Measurements from ENCODE around the gene ATP11A. TPM values are rescaled to one million over a fixed set of nuclear protein-coding genes. Genes with fewer than 3 reads are reported as not detected.
"Not testable (repeated sequence)": the region's sequence is repeated elsewhere in the genome, so short reads cannot be mapped to it uniquely, and the experiment has no call there.

Gene ATP11A
- total RNA-seq, 1 experiment from 2014 or later = 3.7 TPM

DNA sequence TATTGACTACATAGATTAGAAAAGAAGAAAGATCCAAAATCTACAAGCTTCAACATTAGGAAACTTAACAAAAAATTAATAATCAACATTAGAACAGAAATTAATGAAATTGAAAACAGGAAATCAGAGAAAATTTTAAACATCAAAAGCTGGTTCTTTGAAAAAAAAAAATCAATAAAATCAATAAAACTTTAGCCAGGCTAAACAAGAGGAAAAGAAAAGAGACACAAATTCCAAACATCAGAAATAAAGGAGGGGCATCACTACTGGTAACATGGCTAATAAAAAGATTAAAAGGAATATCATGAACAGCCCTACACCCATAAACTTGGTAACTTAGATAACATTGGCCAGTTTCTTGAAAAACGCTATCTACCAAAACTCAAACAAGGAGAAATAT is 110.2 kb downstream of the ATP11A start:
- Histone ChIP-seq H3K4me1 (replicated peaks) (no peaks in the 10 kb centered on the region), H3K27me3 (replicated peaks) (no peaks in the 10 kb centered on the region), H3K27ac (no peak overlapping the region), H3K9me3 (replicated peaks) (no peaks in the 10 kb centered on the region), H3K36me3 (no peaks in the 10 kb centered on the region), H3K4me3 (no peak overlapping the region)
- no peak for DNase-seq (ENCODE audit: low read depth in 1 of 2, low spot score in 2 of 2)

DNA sequence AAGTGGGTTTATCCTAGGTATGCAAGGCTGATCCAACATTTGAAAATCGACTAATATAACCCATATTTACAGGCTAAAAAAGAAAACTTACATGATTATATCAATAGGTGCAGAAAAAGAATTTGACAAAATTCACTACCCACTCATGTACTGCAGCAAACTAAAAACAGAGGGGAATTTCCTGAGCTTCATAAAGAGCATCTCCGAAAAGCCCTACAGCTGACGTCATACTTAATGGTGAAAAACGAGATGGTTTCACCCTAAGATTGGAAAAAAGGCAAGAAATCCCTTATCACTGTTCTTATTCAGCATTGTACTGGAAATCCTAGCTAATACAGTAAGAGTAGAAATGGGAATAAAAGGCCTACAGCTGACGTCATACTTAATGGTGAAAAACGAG is 111.0 kb downstream of the ATP11A start:
- H3K27ac ChIP-seq; H3K9me3 ChIP-seq (replicated peaks); DNase-seq (ENCODE audit: low read depth in 1 of 2, low spot score in 2 of 2); H3K27me3 ChIP-seq (replicated peaks); H3K4me3 ChIP-seq; H3K36me3 ChIP-seq; H3K4me1 ChIP-seq (replicated peaks): not testable (repeated sequence)

DNA sequence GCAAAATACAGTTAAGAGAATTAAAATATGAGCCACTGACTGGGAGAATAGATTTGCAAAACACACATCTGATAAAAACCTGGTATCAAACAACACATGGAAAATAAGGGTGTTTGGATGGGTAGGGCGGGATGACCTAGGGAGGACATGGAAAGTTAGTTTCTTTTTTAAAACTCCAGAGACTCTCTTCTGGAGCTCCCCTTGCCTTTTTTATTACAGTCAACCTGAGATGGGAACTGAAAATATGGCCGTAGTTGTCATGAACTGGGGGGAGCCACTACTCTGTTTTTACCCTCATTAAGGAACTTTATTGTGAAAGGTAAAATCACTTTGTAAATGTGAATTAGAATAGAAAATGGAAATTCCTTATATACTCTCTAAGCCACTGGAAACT is 113.0 kb downstream of the ATP11A start:
- Histone ChIP-seq H3K27me3 (replicated peaks) (no peaks in the 10 kb centered on the region), H3K4me1 (replicated peaks) (no peaks in the 10 kb centered on the region), H3K27ac (no peak overlapping the region), H3K9me3 (replicated peaks) (no peaks in the 10 kb centered on the region), H3K4me3 (no peak overlapping the region), H3K36me3 (no peaks in the 10 kb centered on the region)
- DNase-seq (ENCODE audit: low read depth in 1 of 2, low spot score in 2 of 2) = no peak

DNA sequence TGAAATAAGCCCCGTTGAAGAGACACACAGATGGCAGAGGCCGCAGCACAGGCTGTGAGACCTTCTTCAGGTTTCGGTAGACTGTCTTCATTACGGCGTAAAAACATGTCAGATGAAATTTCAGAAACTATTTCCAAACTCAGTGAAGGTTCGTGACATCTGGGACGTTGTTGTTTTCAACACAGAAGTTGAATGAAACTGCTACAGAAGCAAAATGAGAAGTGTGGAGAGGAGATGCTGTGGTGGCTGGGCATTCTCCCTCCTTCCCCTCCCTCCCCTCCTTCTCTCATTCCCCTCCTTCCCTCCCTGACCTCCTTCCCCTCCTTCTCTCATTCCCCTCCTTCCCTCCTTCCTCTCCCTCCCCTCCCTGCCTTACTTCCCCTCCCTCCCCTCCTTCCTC is 113.6 kb downstream of the ATP11A start:
- Histone ChIP-seq H3K27me3 (replicated peaks) (no peaks in the 10 kb centered on the region), H3K4me1 (replicated peaks) (no peaks in the 10 kb centered on the region), H3K9me3 (replicated peaks) (no peaks in the 10 kb centered on the region), H3K27ac (no peak overlapping the region), H3K4me3 (no peak overlapping the region), H3K36me3 (no peaks in the 10 kb centered on the region)
- no peak for DNase-seq (ENCODE audit: low read depth in 1 of 2, low spot score in 2 of 2)

DNA sequence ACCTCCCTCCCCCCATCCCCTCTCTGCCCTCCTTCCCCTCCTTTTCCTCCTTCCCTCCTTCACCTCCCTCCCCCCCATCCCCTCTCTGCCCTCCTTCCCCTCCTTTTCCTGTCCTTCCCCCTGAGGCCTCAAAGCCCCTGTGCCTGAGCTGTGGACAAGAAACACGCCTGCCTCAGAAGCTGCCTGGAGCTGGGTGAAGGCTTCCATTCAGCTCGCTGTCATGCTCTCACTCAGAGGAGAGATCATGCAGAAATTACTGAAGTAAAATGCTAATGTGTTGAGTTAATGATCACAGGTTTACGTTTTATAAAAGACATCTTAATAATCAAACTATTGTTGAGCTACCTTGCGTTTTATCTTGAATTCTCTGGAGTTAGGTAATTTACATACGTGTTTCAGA is 114.5 kb downstream of the ATP11A start:
- H3K36me3 ChIP-seq = no peaks in the 10 kb centered on the region
- no peak overlapping the region for H3K27ac ChIP-seq
- no peaks in the 10 kb centered on the region for H3K9me3 ChIP-seq (replicated peaks)
- no peak overlapping the region for H3K4me3 ChIP-seq
- no peaks in the 10 kb centered on the region for H3K27me3 ChIP-seq (replicated peaks)
- DNase-seq (ENCODE audit: low read depth in 1 of 2, low spot score in 2 of 2) = no peak
- no peaks in the 10 kb centered on the region for H3K4me1 ChIP-seq (replicated peaks)

DNA sequence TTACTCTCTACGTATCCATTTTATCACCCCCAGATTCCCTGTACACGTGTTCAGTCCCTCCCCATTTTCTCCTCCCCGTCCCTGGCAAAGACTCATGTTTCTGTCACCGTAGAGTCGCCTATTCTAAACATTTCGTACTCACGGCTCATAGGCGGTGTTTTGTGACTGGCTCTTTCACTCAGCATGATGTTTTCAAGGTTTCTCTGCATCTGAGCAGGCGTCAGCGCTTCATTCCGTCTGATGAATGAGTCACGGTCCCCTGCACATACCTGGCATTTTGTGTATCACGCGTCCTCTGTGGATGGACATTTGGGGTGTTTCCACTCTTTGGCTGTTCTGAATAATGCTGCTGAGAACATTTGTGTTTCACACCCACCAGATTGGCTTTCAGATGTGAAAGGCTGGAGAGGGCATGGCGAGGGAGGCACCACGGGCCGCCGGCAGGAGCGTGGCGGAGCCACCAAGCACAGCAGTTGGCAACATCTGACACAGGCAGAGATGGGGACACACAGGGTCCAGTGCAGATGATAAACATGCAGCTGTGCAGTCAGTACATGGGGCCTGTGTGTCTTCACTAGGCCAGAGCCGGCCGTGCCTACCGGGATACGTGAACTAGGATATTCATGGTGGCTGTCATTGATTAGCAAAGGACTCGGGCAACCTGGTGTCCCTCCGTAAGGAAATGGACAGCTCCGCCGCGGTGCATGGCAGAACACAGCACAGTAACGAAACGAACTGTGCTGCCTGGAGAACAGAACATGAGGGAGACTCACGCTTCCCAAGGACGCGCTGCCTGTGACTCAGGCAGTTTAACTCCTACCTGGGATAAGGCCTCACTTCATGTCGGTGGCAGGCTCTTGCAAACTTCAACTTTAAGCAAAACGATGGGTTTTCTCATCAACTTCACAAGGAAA is 117.2 kb downstream of the ATP11A start:
- Histone ChIP-seq H3K27me3 (replicated peaks) (no peaks in the 10 kb centered on the region), H3K27ac (no peak overlapping the region), H3K4me3 (no peak overlapping the region), H3K36me3 (no peaks in the 10 kb centered on the region), H3K4me1 (replicated peaks) (no peaks in the 10 kb centered on the region), H3K9me3 (replicated peaks) (no peaks in the 10 kb centered on the region)
- no peak for DNase-seq (ENCODE audit: low read depth in 1 of 2, low spot score in 2 of 2)

DNA sequence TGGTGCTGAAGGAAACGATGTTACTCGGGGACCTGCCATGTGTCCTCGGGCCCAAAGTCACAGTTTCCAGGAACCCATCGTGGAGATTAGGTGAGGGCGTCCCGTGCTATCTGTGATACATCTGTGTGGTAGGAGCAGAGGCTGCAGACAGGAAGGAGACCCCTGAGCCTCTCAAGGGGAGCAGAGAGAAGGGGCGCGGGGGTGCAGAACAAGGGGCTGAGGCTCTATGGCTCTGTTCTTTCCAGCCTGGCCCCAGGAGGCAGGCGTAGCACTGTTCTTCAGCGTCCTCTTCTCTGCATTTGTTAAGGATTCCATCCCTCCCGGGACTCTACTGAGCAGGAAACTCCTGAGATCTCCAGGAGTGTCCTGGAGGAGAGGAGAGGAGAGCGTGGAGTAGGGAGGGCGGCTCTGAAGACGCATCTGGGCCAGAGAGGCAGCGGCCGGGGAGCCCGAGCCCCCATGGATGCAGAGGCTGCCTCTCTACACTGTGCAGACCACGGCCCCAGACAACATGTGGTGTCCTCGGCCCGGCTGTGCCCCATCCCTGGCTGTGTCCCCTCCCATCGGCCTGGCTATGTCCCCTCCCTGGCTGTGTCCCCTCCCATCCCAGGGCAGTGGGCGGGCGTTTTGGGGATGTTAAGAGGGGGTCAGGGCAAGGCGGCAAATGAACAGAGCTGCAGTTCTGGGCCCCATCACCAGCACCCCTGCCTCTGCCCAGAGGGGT is 118.0 kb downstream of the ATP11A start:
- Histone ChIP-seq H3K4me1 (replicated peaks) (no peaks in the 10 kb centered on the region), H3K9me3 (replicated peaks) (no peaks in the 10 kb centered on the region), H3K27ac (no peak overlapping the region), H3K36me3 (no peaks in the 10 kb centered on the region), H3K27me3 (replicated peaks) (no peaks in the 10 kb centered on the region), H3K4me3 (no peak overlapping the region)
- no peak for DNase-seq (ENCODE audit: low read depth in 1 of 2, low spot score in 2 of 2)

DNA sequence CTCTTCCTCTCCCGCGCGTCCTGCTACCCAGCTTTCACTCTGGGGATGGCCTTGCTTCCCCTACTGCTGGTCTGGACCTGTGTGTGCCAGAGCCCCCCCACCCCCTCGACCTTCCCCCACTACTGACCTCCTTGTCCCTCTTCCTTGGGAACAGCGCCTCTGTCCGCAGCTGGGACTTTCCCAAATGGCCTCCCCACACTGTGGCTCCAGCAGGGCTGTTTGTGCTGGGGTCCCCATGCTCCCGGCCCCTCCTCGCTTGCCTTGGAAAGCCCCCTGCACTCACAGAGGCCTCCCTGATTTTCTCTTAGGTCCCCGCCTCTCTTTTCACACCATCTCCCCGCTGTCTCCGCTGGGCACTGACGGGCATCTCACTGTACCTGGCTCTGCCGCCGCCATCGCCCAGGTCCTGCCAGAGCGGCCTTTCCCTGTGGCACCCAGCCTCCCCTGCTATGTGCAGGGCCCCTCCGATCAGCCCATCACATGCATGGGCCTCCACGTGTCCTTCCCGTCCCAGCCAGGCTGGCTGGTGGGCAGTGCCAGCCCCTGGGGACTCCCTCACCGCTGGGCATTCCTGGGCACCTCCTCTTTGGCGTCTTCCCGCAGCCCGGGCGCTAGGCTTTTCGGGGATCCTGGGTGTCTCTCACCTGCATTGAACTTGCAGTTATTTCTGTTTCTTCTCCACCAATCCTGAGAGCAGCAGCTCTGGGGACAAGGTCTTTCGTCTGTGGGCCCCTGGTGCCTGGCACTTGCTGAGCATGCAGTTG is 118.7 kb downstream of the ATP11A start:
- no peaks in the 10 kb centered on the region for H3K36me3 ChIP-seq
- H3K4me1 ChIP-seq (replicated peaks) = no peaks in the 10 kb centered on the region
- no peaks in the 10 kb centered on the region for H3K9me3 ChIP-seq (replicated peaks)
- H3K27ac ChIP-seq = no peak overlapping the region
- H3K27me3 ChIP-seq (replicated peaks) = no peaks in the 10 kb centered on the region
- no peak for DNase-seq (ENCODE audit: low read depth in 1 of 2, low spot score in 2 of 2)
- no peak overlapping the region for H3K4me3 ChIP-seq

DNA sequence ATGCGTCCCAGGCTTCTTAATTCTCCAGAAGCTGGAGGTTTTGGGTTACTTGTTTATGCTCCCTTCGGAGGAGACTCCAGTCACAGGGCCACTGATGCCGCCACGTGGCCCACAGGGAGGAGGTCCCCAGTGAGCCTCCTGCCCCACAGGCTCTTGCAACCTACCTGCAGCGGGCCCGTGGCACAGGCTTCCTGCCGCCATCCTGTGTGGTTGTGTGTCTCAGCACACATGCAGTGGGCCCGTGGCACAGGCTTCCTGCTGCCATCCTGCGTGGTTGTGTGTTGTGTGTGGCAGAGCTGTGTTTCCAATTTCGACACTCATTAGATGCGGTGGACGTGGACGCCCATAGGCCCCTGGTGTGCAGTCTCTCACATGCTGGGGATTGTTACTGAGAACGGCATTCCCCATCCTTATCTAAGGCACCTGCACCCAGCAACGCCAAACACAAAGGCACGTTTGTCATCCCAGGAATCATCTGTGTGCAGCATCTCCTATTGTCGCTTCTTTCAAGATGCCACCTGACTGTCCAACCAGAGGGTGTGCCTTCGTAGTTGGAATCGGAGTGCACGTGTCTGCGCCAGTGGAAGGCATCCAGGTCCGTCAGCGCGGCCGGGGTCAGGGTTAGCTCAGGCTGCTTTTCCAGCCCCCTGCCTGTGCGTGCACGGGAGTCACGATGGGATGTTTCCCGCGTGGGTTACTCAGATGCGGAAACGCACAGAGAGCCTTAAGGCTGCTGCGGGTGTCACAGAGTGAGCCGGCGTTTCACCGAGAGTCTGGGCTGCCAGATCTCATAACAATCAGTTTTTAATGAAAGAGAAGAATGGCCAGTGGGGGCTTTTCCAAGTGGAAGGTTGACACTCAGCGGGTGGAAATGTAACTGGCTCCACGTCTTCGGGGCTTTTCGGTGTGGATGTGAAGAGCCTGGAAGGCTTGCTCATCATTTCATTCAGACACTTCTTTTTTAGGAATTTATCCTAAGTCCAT is 119.8 kb downstream of the ATP11A start:
- Histone ChIP-seq H3K27ac (no peak overlapping the region), H3K9me3 (replicated peaks) (no peaks in the 10 kb centered on the region), H3K4me1 (replicated peaks) (no peaks in the 10 kb centered on the region), H3K36me3 (no peaks in the 10 kb centered on the region), H3K4me3 (no peak overlapping the region), H3K27me3 (replicated peaks) (no peaks in the 10 kb centered on the region)
- no peak for DNase-seq (ENCODE audit: low read depth in 1 of 2, low spot score in 2 of 2)

DNA sequence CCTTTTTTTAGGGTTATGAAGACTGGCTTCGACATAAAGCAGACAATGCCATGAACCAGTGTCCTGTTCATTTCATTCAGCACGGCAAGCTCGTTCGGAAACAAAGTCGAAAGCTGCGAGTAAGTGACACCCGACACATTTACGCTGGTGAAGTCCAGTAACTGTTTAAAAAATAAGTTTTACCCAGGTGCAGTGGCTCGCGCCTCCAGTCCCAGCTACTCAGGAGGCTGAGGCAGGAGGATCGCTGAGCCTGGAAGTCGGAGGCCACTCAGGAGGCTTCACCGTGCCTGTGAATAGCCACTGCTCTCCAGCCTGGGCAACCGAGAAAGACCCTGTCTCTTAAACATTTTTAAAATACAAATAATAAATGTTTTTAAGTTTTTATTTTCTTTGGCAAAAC is 120.8 kb downstream of the ATP11A start:
- no peaks in the 10 kb centered on the region for H3K27me3 ChIP-seq (replicated peaks)
- no peak for DNase-seq (ENCODE audit: low read depth in 1 of 2, low spot score in 2 of 2)
- no peak overlapping the region for H3K4me3 ChIP-seq
- no peak overlapping the region for H3K27ac ChIP-seq
- no peaks in the 10 kb centered on the region for H3K4me1 ChIP-seq (replicated peaks)
- no peaks in the 10 kb centered on the region for H3K9me3 ChIP-seq (replicated peaks)
- H3K36me3 ChIP-seq = no peaks in the 10 kb centered on the region

DNA sequence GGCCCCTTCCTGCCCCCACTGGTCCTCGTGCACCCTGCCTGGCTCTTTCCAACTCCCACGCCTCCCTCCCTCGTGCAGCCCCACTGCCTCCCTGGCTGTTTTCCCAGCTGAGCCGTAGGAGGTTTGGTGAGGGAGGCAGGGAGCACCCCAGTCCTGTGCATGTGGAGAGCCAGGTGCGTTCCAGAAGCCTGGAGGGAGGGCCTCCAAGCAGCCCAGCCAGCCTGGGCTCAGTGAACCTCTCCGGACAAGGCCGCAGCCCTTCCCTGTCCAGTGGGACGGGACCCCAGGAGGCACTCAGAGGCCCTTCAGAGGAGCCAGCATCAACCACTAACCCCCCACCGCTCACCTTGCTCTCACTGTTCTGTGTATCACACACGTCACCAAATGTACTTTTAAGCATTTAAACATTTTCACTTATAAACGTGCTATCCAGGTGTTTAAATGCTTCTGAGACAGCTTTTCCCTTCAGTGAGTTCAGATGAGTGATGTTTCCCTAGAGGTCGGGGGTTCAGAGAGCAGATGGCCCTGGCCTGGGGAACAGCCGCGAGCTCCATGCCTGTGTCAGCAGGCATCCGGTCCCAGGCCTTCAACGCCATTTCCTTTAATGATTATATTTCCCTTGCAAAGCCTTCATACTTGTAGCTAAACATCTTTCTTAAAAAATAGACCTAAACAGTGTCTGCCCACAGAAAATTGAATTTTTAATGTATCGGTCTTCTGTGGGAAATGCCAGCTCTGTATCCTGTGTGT is 122.6 kb downstream of the ATP11A start:
- H3K27me3 ChIP-seq (replicated peaks) = no peaks in the 10 kb centered on the region
- no peaks in the 10 kb centered on the region for H3K4me1 ChIP-seq (replicated peaks)
- H3K27ac ChIP-seq = no peak overlapping the region
- DNase-seq (ENCODE audit: low read depth in 1 of 2, low spot score in 2 of 2) = no peak
- no peaks in the 10 kb centered on the region for H3K9me3 ChIP-seq (replicated peaks)
- no peaks in the 10 kb centered on the region for H3K36me3 ChIP-seq
- H3K4me3 ChIP-seq = no peak overlapping the region

DNA sequence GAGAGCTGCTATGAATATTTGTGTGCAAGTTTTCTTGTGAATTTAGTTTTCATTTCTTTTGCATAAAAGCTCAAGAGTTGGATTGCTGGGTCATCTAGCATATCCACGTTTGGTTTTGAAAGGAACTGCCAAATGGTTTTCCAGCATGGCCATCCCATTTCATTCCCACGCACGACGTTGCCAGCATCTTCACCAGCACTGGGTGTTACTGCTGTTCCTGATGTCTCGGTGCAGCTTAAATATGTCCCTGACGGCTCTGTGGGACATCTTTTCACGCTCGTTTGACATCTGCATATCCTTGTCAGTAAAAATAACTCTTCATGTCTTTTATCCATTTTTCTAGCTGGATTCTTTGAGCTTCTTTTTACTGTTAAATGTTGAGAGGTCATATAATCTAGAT is 123.7 kb downstream of the ATP11A start:
- H3K4me3 ChIP-seq = no peak overlapping the region
- H3K27me3 ChIP-seq (replicated peaks) = no peaks in the 10 kb centered on the region
- no peak overlapping the region for H3K27ac ChIP-seq
- H3K36me3 ChIP-seq = no peaks in the 10 kb centered on the region
- H3K9me3 ChIP-seq (replicated peaks) = no peaks in the 10 kb centered on the region
- H3K4me1 ChIP-seq (replicated peaks) = no peaks in the 10 kb centered on the region
- no peak for DNase-seq (ENCODE audit: low read depth in 1 of 2, low spot score in 2 of 2)

All from SJSA1 (cell line).